Camera-type eye (tissue), 1 donor: ENCODE measurements around the gene ARL4D. TPM values are rescaled to one million over a fixed set of nuclear protein-coding genes. Genes with fewer than 3 reads are reported as not detected.

Source experiments
- total RNA-seq: library from RNA; depleted of rRNA; stranded (reverse); fragments of >200 nt; gene quantifications from one replicate; pipeline ENCODE4 v1.2.3, GENCODE V29; 2014

The ARL4D gene, protein sequence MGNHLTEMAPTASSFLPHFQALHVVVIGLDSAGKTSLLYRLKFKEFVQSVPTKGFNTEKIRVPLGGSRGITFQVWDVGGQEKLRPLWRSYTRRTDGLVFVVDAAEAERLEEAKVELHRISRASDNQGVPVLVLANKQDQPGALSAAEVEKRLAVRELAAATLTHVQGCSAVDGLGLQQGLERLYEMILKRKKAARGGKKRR
- total RNA-seq, result 79.6 TPM

DNA sequence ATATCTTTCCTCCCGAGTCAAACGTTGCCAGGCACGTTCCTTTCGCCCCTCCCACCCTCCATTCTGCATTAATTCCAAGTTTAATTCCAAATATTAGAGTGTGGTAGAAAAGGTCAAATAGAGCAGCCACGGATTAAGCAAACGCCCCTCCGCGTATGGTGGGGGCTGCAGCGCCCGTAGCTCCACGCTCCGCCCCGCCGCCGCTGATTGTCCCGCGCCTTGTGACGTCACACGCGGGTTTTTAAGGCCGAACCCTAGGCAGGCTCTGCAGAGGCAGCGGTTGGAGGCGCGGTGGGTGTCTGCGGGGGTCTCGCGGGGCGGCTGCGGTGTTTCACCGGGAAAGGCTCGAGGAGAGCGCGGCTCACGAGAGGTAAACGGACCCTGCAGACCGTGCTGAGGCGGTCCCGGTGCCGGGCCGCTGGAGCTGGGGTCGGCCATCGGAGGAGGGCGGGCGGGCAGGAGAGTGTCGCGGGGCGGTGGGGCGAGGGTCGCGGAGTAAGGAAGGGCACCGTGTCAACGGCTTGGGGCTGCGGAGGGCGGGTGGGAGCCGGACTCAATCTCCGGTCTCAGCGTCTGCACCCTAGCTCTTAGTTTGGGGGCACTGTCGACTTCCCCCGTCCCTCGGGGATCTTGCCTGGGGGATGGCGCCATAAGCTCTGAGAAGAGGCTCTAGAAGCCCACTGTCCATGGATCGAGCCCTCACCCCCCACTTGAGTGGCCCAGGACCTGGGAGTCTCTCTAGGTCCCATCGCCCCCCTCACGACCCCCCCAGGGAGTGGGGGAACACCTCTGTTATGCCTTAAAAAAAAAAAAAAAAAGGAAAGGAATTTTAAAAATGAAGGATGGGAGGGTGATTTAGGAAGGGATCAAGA, at the start of gene ARL4D:
ARL4D (plus strand) TSS at position 270 of the 872 bp plus-strand sequence. CDS start 740 bp downstream, outside the sequence.

Other genes starting within 250 kb of the ARL4D start
- 149 TPM for gene NBR1, start 227.8 kb upstream of the ARL4D start, total RNA-seq
- gene TMEM106A, start 187.1 kb upstream of the ARL4D start, total RNA-seq, result 5.8 TPM
- gene CCDC200, start 170.4 kb upstream of the ARL4D start, total RNA-seq, result not detected
- not detected for gene RNU2-1, start 165.0 kb upstream of the ARL4D start, total RNA-seq
- 50.5 TPM for gene DHX8, start 85.0 kb downstream of the ARL4D start, total RNA-seq
- gene ETV4, start 147.3 kb downstream of the ARL4D start, total RNA-seq, result 1.1 TPM